Endometrial microvascular endothelial cells (primary cell): Measurements from ENCODE around the gene MTHFD2L. TPM values are rescaled to one million over a fixed set of nuclear protein-coding genes. Genes with fewer than 3 reads are reported as not detected.
"Not testable (repeated sequence)": the region's sequence is repeated elsewhere in the genome, so short reads cannot be mapped to it uniquely, and the experiment has no call there.

Source experiments
- in situ Hi-C: cut with HindIII; loops from 2 replicates; pipeline ENCODE4 v1.10.0; 2017; ENCODE audit warnings: low sequenced_read_pairs, low pct_unique_long_range_greater_than_20kb; ENCODE audit errors: inconsistent ontology term
- total RNA-seq: library from RNA; depleted of rRNA; stranded (reverse); fragments of >200 nt; gene quantifications from one replicate; pipeline ENCODE4 v1.2.3, GENCODE V29; 2015; ENCODE audit errors: inconsistent ontology term

Gene MTHFD2L
- total RNA-seq, 1 donor from 2014 or later = 18.1 TPM

DNA sequence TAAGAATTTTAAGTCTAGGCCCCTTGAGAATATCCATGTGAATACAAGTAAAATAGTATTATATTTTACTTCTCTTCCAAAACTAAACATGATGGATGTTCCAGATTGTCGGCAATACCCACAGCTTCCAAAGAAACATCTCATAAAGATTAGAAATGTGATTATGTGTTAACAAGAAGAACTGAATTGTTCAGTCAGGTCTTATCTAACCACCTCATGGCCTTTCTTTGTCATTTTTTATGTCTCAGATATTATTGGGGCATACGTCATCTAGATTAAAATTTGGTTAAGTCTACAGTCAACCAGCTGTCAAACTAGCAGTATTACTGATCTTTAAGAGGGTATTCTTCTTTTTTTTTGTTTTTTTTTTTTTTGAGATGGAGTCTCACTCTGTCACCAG, 160.4 kb downstream of the MTHFD2L start:
- in situ Hi-C loops = no loop called here

DNA sequence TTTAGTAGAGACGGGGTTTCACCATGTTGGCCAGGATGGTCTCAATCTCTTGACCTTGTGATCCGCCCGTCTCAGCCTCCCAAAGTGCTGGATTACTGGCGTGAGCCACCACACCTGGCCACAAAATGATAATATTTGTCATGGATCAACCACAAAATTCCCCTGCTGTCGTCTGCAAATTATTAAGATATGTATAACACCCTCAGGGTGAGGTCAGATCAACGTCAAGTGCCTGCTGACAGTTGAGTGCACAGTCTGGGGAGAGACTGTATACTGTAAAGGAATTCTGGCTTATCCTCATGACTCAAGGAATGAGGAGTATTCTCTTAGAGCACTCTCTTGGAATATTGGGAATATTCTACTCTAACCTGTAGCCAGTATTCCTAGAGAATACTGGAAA, 161.6 kb downstream of the MTHFD2L start:
- in situ Hi-C loops = no loop called here

DNA sequence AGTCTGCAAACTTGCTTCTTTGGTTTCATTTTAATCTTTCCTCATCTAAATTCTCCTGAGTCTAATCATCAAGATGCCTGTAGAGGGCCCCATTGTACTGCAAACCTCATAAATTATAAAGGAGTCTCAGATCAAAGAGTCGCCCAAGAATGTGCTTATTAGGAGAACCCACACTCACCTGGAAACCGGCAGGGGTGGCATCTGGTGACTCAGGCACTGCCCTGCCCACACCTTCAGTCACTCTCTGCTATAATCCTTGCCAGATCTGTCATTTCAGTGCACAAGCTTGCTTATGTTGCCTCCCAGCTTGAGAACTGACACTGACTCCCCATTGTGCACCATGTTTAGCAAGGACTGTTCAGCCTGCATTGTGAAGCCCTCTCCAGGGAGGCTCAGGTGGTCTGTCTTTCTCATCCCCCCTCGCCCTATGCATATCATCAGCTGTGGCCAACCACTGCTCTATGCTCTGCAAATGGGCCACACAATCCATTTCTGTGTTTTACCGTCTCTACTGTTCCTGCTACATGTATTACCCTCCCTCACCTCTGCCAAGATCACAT, 162.7 kb downstream of the MTHFD2L start:
- in situ Hi-C loops = no loop called here

DNA sequence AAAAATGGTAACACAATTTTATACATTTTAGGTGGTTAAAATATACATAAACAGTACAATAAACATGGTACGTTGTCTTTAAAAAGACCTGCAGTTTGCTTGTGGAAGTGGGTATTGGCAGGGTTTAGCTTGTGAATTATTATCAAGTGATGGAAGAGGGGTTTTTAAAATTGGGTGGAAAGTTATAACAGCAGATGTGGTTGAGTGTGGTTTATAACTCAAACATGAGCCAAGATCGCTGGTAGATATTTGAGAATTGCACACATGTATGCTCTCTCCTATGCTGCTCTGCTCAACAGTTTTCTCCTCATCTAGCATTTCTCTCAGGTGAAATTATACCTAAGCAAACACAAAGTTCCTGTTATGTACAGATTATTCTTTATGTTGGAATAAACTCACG, 164.4 kb downstream of the MTHFD2L start:
- in situ Hi-C loops = no loop called here

DNA sequence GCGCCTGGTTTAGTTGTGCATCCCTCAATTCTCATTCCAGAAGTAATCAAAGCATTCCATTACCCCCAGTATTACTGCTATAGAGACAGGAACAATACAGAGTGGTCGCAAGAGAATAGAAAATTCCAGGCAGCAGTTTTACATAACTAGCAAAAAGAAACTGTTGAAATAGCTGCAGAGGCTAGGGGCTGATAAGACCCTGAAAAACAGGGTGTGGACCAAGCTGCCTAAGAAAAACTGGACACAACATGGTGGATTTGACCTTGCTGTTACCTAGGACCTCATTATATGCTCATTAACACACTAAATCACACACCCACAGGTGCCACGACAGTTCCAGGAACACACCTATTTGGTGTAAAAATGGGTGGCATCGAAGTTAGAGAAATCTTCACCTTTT, 165.7 kb downstream of the MTHFD2L start:
- in situ Hi-C loops = no loop called here

DNA sequence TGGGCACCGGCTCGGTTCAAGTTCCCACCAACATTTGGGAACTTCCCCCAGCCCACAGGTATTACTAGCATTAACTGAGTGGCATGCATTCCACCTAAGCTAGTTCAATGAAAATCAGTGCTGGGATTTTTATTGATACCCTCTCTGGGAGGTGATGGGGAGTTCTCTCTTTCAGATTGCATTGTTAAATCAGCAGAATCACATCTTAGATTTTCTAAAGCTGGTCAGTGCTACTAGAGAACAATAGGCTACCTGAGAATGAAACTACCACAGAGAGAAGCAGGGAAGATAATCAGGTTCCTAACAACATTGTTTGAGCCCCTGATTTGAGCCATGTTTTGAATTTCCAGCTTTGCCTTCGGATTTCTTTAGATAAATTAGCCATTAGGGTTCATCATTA, 166.3 kb downstream of the MTHFD2L start:
- in situ Hi-C loops = no loop called here

DNA sequence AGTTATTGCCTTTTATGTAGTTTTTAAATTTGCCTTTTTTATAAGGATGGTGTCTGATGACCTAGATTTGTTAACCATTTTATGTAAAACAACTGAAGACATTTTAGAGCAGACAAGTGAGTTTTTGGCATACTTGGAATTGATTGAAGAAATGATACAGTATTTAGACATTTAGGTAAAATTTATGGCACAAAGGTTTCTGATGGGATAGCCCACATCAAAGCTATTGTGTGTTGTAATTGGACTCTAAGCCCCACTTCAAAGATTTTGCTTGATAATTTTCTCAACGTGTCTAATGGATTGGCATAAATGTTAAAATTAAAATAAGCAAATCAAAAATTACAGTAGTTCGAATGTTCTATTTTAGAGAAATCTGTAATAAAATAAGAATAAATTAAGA, 168.0 kb downstream of the MTHFD2L start:
- in situ Hi-C loops = no loop called here

DNA sequence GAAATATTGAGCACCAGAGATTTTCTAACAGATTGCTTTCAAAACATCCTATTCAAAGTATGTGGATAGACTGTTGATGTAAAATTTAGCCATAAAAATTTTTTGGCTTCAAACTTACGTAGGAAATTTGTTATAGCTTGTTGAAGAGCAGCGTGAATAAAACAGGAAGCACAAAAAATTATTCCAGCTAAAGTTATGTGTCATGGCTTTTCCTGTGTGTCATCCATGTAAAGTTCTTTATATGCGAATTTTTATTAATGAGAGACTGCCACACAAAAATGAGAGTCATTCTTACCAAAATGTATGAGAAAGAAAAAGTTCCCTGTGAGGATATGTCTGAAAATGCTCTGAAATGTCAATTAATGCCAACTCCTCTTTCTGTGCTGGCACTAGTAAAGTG, 169.8 kb downstream of the MTHFD2L start:
- in situ Hi-C loops = no loop called here

DNA sequence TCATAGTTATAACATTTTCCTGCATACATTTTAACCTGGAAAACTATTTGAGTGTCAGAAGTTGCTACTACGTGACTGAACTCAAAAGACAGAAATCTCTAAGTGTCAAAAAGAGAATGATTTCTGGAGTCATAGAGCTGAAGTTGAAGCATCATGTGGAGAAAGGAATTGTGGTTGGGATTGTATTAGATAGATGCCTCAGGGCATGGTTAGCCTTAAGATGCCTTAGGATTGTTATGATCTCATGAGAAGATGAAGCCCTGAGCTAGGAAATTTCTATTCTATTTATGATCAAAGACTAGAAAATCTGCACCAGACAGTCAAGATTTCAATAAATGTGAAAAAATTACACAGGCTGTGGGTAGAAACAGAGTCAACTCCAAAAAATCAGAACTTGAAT, 170.6 kb downstream of the MTHFD2L start:
- in situ Hi-C loops = no loop called here

DNA sequence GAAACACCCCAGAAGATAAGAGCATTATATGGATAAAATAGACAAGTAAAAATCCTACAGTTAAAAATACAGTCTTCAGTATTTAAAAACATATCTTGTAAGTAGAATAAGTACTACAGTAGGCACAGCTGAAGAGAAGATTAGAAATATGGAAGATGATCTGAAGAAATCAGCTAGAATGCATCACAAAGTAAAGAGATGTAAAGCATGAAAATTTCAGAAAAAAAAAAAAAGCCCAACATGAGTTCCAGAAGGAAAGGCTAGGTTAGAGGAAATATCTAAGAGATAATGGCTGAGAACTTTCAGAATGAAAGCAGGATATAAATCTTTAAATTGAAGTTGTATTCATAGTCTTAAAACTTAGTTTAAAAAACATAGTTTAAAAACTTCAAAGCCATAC, 171.4 kb downstream of the MTHFD2L start:
- in situ Hi-C loops = no loop called here

DNA sequence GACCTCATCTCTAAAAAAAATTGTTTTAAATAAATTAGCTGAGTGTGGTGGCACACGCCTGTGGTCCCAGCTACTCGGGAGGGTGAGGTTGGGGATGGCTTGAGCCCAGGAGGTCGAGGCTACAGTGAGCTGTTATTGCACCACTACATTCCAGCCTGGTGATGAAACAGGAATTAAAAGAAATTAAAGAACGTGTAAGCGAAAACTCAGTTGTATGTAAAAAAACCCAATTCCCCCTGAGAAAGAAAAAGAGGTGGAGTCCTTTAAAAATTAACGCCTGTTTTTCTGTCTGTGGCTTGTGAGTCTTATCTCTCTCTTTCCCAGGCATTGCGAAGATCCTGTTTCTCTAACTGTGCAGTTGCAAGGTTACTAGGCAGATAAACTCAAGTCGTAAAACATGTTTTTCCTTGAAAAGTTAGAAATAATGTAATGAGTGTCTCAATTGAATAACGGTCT, 172.4 kb downstream of the MTHFD2L start:
- in situ Hi-C loops = no loop called here

DNA sequence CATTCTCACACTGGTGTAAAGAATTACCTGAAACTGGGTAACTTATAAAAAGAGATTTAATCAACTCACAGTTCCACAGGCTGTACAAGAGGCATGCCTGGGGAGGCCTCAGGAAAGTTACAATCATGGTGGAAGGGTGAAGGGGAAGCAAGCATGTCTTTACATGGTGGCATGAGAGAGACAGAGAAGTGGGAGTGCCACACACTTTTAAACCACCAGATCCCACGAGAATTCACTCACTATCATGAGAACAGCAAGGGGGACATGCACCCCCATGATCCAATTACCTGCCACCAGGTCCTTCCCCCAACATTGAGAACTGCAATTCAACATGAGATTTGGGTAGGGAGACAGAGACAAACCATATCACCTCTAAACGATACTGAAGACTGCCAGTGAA, 173.3 kb downstream of the MTHFD2L start:
- in situ Hi-C loops = no loop called here

DNA sequence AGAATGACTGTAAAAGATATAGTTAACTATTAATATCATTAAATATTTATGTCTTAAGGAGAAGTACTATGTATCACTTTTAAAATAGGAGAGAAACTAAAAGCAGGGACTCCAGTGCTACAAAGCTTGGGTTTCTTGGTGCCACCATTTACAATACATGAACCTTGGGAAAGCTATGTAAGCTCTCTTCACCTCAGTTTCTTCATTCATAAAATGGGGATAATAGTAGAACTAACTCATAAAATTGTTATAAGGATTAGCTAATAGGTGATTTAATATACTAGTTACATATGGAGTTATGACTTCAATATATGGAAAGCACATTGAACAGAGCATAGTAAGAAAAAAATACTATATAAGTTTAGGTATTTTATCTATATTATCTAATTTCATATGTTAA, 174.0 kb downstream of the MTHFD2L start:
- in situ Hi-C loops = no loop called here

DNA sequence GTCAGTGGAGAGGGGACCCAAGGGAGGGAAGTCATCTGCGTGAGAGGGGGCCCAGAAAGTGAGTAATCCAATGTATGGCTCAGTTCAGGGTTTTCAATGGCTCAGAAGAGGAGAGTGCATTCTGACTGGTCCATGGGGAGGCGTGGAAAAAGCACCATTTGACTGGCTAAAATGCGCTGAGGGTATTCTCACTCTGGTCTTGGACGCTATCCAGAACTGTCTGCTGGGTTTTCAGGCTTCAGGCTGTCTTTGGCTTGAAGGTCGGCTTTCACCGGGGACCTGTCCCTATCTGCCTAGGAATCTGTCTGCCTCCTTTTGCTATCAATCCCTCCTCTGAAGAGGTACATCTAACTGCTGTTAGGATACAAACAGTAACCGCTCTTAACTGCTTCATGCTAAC, 176.7 kb downstream of the MTHFD2L start:
- in situ Hi-C loops = no loop called here

DNA sequence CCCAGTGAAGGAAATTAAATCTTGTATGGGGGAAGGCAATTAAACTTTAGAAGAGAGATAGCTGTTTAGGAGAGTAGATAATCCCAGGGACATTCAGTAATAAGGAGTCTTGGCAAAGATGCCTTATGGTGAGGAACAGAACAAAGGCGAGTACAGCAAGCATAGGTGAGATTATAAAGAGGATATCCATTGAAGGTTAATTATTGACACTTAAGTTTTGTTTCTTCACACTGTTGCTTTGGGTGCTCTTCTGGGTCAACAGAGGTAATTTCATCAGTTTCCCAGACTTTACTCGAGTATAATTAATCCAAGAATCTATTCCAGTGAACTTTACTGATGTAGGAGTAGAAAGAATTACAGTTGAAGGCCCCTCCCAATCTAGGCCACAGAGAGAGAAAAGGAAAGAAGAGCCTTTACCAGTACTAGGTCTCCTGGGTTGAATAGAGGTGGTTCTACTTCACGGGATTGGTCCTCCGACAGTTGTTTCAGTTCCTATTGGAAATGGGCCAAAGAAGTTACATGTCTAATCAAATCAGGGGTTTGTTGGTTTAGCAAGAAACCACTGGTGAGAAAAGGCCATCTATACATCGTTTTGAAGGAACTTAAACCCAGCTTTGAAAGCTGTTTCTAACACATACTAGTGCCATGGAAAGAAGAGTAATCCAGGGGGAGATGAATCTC, 177.6 kb downstream of the MTHFD2L start:
- in situ Hi-C loops = no loop called here

DNA sequence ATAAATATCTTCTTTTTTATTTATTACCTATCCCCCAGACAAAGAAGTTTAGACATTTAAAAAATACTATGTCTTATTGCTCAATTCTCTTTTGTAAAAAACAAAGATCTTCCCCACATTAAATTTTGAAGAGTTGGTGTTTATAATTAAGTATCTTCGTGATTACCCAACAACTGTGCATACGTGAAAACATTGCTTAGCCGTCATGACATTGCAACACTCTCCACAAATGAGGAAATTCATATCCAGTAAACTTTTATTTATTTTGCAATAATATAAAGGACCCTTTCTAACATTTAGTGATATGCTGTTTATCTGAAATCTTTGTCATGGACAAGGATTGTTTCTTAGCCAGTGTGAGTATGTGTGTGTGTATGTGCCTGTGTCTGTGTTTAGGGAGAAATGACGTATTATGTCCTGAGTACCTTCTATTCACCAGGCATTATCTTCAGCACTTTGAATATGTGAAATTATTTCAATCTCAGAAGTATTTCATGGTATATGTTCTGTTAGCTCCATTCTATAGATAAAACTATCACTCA, 180.9 kb downstream of the MTHFD2L start:
- in situ Hi-C loops = no loop called here

DNA sequence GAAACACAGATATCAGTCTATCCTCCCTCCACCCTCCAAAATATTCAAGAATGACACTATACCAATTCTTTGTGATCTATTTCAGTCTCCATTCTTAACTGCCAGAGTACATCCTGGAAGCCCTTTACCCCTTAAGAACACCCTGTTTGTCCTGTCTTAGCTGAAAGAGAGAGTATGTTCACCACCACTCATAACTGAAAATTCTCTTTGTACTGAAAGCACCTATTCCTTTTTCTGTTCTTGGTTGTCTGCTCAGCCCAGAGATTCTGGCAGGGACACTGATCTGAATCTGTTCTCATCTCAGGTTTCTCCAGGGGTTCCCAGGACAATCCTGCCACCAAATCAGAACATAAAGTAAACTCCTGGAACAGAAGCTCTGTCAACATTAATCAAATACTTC, 181.6 kb downstream of the MTHFD2L start:
- in situ Hi-C loops = no loop called here

DNA sequence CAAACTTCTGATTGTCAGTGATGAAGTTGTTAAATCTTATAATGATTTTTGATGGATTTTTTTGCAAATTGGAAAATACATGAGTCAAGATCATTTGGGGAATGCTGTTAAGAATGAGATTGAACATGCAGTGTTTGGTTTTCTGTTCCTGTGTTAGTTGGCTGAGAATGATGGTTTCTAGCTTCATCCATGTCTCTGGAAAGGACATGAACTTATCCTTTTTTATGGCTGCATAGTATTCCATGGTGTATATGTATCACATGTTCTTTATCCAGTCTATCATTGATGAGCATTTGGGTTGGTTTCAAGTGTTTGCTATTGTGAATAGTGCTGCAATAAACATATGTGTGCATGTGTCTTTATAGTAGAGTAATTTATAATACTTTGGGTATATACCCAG, 182.5 kb downstream of the MTHFD2L start:
- in situ Hi-C loops = not testable (repeated sequence)

DNA sequence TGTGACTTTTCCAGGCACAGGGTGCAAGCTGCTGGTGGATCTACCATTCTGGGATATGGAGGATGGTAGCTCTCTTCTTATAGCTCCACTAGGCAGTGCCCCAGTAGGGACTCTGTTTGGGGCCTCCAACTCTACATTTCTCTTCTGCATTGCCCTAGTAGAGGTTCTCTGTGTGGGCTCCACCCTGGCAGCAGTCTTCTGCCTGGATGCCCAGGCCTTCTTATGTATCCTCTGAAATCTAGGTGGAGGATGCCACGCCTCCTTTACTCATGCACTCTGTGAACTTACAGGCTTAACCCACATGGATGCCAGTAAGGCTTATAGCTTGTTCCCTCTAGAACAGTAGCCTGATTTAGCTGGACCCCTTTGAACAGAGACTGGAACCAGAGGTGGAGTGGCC, 186.1 kb downstream of the MTHFD2L start:
- in situ Hi-C loops = no loop called here
